Measurements from ENCODE around the gene FBLN5.

DNA sequence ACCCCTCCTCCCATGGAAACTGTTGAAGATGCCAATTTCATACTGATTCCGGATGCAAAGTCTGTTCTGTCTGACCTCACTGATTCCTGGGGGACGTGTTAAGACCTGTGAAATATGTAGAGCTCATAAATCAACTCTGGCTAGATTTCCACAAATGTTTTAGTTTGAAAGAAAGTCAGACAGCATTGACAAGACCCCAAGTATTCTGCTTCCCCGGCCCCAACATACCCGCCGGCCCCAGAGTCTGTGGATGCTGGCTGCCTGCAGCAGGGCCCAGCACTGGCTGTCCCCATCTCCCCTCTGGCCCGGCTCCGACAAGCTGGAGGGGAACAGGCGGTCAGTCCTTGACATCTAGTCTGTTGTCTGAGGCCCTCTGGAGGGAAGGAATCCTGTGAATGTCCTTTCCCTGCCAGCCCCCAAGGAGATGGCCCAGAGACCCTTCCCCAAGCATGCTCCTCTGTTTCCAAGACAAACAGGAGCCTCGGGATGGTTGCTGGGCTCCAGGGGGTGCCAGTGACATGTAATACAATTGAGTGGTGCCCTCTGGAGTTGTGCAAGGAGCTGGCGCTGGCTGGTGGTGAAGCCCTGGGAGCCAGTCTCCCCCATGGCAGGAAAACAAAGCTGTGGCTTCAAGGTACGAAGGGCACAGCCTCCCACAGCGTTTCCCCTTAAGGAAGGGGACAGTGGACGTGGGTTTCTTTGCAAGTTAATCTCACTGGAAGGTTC lies 22.3 kb downstream of the FBLN5 start:
- no peak for TF ChIP-seq REST (IDR thresholded peaks at IDR 0.05; ENCODE audit: insufficient read depth in 1 of 2, low read depth in 2 of 2, low read length in 1 of 2)
- TF ChIP-seq POLR2AphosphoS5 (IDR thresholded peaks at IDR 0.05; ENCODE audit: low read depth, low read length) = no peak

Data from Panc1 (cell line).